ENCODE data around the gene MON2.

MON2 gene

GRCh38 chr12:62517887-62518286, 51.3 kb downstream of the MON2 start:
- Histone ChIP-seq H2AFZ (ENCODE audit: low read depth, low read length) (no peak overlapping the region), H2BK5ac (ENCODE audit: low read depth, low read length, poor library complexity, severe bottlenecking) (no peak overlapping the region), H3K4me3 (ENCODE audit: insufficient read depth in 1 of 2, low read depth in 1 of 2, low read length in 2 of 2) (no peak overlapping the region), H3K23ac (ENCODE audit: low read length in 2 of 2) (no peak overlapping the region), H3K9me3 (ENCODE audit: control insufficient read depth, low read length) (peaks cover 5% of the 10 kb centered on the region), H3K27ac (ENCODE audit: low read length, poor library complexity, severe bottlenecking) (no peak overlapping the region), H4K91ac (ENCODE audit: low read length) (no peak overlapping the region), H2BK120ac (ENCODE audit: low read depth, low read length) (no peak overlapping the region), H4K8ac (ENCODE audit: low read length) (no peak overlapping the region), H3K36me3 (ENCODE audit: control insufficient read depth in 1 of 2, insufficient read depth in 2 of 2, low read depth in 1 of 2, low read length in 2 of 2) (peaks cover 6 to 64% of the 10 kb centered on the region in 2 experiments), H2AK5ac (ENCODE audit: low read length, severe bottlenecking) (no peak overlapping the region), H3K4me2 (ENCODE audit: low read length, poor library complexity, severe bottlenecking) (no peak overlapping the region), H3K27me3 (ENCODE audit: control insufficient read depth in 1 of 2, insufficient read depth in 1 of 2, low read length in 2 of 2) (no peaks in the 10 kb centered on the region), H2BK15ac (ENCODE audit: low read depth, poor library complexity, severe bottlenecking) (no peak overlapping the region), H3K9ac (ENCODE audit: low read length) (no peak overlapping the region), H3K79me1 (replicated peaks; ENCODE audit: low read length, poor library complexity, severe bottlenecking) (peaks cover 10% of the 10 kb centered on the region), H2BK12ac (ENCODE audit: low read length in 2 of 2) (no peak overlapping the region), H3K4me1 (ENCODE audit: control insufficient read depth, insufficient read depth, low read depth, low read length) (no peaks in the 10 kb centered on the region), H3K18ac (ENCODE audit: low read depth in 1 of 2, low read length in 2 of 2) (no peak overlapping the region), H3K14ac (ENCODE audit: low read length in 2 of 2) (no peak overlapping the region), H3K4ac (ENCODE audit: low read depth in 1 of 2, low read length in 2 of 2) (no peak overlapping the region)
- no peak for DNase-seq
- WGBS, result 96% methylated on average over 1 of the region's 2 CpGs

GRCh38 chr12:62519043-62519442, 52.4 kb downstream of the MON2 start:
- H4K8ac ChIP-seq (ENCODE audit: low read length), result no peak overlapping the region
- no peak overlapping the region for H2AK5ac ChIP-seq (ENCODE audit: low read length, severe bottlenecking)
- H2AFZ ChIP-seq (ENCODE audit: low read depth, low read length), result no peak overlapping the region
- H2BK5ac ChIP-seq (ENCODE audit: low read depth, low read length, poor library complexity, severe bottlenecking), result no peak overlapping the region
- no peak overlapping the region for H3K23ac ChIP-seq (ENCODE audit: low read length in 2 of 2)
- no peak overlapping the region for H2BK15ac ChIP-seq (ENCODE audit: low read depth, poor library complexity, severe bottlenecking)
- 89% methylated on average over 3 of the region's 5 CpGs for WGBS
- H3K4me2 ChIP-seq (ENCODE audit: low read length, poor library complexity, severe bottlenecking), result no peak overlapping the region
- peaks cover 3 to 61% of the 10 kb centered on the region in 2 experiments for H3K36me3 ChIP-seq (ENCODE audit: control insufficient read depth in 1 of 2, insufficient read depth in 2 of 2, low read depth in 1 of 2, low read length in 2 of 2)
- no peaks in the 10 kb centered on the region for H3K27me3 ChIP-seq (ENCODE audit: control insufficient read depth in 1 of 2, insufficient read depth in 1 of 2, low read length in 2 of 2)
- no peak overlapping the region for H3K4ac ChIP-seq (ENCODE audit: low read depth in 1 of 2, low read length in 2 of 2)
- H3K79me1 ChIP-seq (replicated peaks; ENCODE audit: low read length, poor library complexity, severe bottlenecking), result peaks cover 8% of the 10 kb centered on the region
- no peak overlapping the region for H3K9ac ChIP-seq (ENCODE audit: low read length)
- H3K14ac ChIP-seq (ENCODE audit: low read length in 2 of 2), result no peak overlapping the region
- H2BK120ac ChIP-seq (ENCODE audit: low read depth, low read length), result no peak overlapping the region
- H3K27ac ChIP-seq (ENCODE audit: low read length, poor library complexity, severe bottlenecking), result no peak overlapping the region
- H3K18ac ChIP-seq (ENCODE audit: low read depth in 1 of 2, low read length in 2 of 2), result no peak overlapping the region
- peaks cover 4% of the 10 kb centered on the region for H3K9me3 ChIP-seq (ENCODE audit: control insufficient read depth, low read length)
- no peak overlapping the region for H3K4me3 ChIP-seq (ENCODE audit: insufficient read depth in 1 of 2, low read depth in 1 of 2, low read length in 2 of 2)
- no peak overlapping the region for H2BK12ac ChIP-seq (ENCODE audit: low read length in 2 of 2)
- no peaks in the 10 kb centered on the region for H3K4me1 ChIP-seq (ENCODE audit: control insufficient read depth, insufficient read depth, low read depth, low read length)
- no peak for DNase-seq
- no peak overlapping the region for H4K91ac ChIP-seq (ENCODE audit: low read length)

GRCh38 chr12:62520361-62520760, 53.7 kb downstream of the MON2 start:
- Histone ChIP-seq H3K27ac (ENCODE audit: low read length, poor library complexity, severe bottlenecking) (no peak overlapping the region), H2AFZ (ENCODE audit: low read depth, low read length) (no peak overlapping the region), H4K91ac (ENCODE audit: low read length) (no peak overlapping the region), H3K23ac (ENCODE audit: low read length in 2 of 2) (no peak overlapping the region), H3K14ac (ENCODE audit: low read length in 2 of 2) (no peak overlapping the region), H3K27me3 (ENCODE audit: control insufficient read depth in 1 of 2, insufficient read depth in 1 of 2, low read length in 2 of 2) (no peaks in the 10 kb centered on the region), H4K8ac (ENCODE audit: low read length) (no peak overlapping the region), H3K4me2 (ENCODE audit: low read length, poor library complexity, severe bottlenecking) (no peak overlapping the region), H2BK5ac (ENCODE audit: low read depth, low read length, poor library complexity, severe bottlenecking) (no peak overlapping the region), H3K9me3 (ENCODE audit: control insufficient read depth, low read length) (no peaks in the 10 kb centered on the region), H2AK5ac (ENCODE audit: low read length, severe bottlenecking) (no peak overlapping the region), H3K9ac (ENCODE audit: low read length) (no peak overlapping the region), H2BK12ac (ENCODE audit: low read length in 2 of 2) (no peak overlapping the region), H3K4me1 (ENCODE audit: control insufficient read depth, insufficient read depth, low read depth, low read length) (no peaks in the 10 kb centered on the region), H3K79me1 (replicated peaks; ENCODE audit: low read length, poor library complexity, severe bottlenecking) (peaks cover 5% of the 10 kb centered on the region), H2BK120ac (ENCODE audit: low read depth, low read length) (no peak overlapping the region), H3K4me3 (ENCODE audit: insufficient read depth in 1 of 2, low read depth in 1 of 2, low read length in 2 of 2) (no peak overlapping the region), H3K36me3 (ENCODE audit: control insufficient read depth in 1 of 2, insufficient read depth in 2 of 2, low read depth in 1 of 2, low read length in 2 of 2) (peaks cover 3 to 61% of the 10 kb centered on the region in 2 experiments), H3K4ac (ENCODE audit: low read depth in 1 of 2, low read length in 2 of 2) (no peak overlapping the region), H2BK15ac (ENCODE audit: low read depth, poor library complexity, severe bottlenecking) (no peak overlapping the region), H3K18ac (ENCODE audit: low read depth in 1 of 2, low read length in 2 of 2) (no peak overlapping the region)
- WGBS, result 89% methylated on average over 4 of the region's 5 CpGs
- DNase-seq, result no peak

GRCh38 chr12:62522984-62523383, 56.4 kb downstream of the MON2 start:
- Histone ChIP-seq H2BK12ac (ENCODE audit: low read length in 2 of 2) (no peak overlapping the region), H2AFZ (ENCODE audit: low read depth, low read length) (no peak overlapping the region), H2BK120ac (ENCODE audit: low read depth, low read length) (no peak overlapping the region), H3K4me3 (ENCODE audit: insufficient read depth in 1 of 2, low read depth in 1 of 2, low read length in 2 of 2) (no peak overlapping the region), H3K9ac (ENCODE audit: low read length) (no peak overlapping the region), H3K14ac (ENCODE audit: low read length in 2 of 2) (no peak overlapping the region), H3K79me1 (replicated peaks; ENCODE audit: low read length, poor library complexity, severe bottlenecking) (no peaks in the 10 kb centered on the region), H4K8ac (ENCODE audit: low read length) (no peak overlapping the region), H3K4me1 (ENCODE audit: control insufficient read depth, insufficient read depth, low read depth, low read length) (no peaks in the 10 kb centered on the region), H3K23ac (ENCODE audit: low read length in 2 of 2) (no peak overlapping the region), H2AK5ac (ENCODE audit: low read length, severe bottlenecking) (no peak overlapping the region), H3K36me3 (ENCODE audit: control insufficient read depth in 1 of 2, insufficient read depth in 2 of 2, low read depth in 1 of 2, low read length in 2 of 2) (peaks cover 3 to 72% of the 10 kb centered on the region in 2 experiments), H2BK5ac (ENCODE audit: low read depth, low read length, poor library complexity, severe bottlenecking) (no peak overlapping the region), H3K18ac (ENCODE audit: low read depth in 1 of 2, low read length in 2 of 2) (no peak overlapping the region), H3K4ac (ENCODE audit: low read depth in 1 of 2, low read length in 2 of 2) (no peak overlapping the region), H3K4me2 (ENCODE audit: low read length, poor library complexity, severe bottlenecking) (no peak overlapping the region), H2BK15ac (ENCODE audit: low read depth, poor library complexity, severe bottlenecking) (no peak overlapping the region), H4K91ac (ENCODE audit: low read length) (no peak overlapping the region), H3K9me3 (ENCODE audit: control insufficient read depth, low read length) (no peaks in the 10 kb centered on the region), H3K27me3 (ENCODE audit: control insufficient read depth in 1 of 2, insufficient read depth in 1 of 2, low read length in 2 of 2) (no peaks in the 10 kb centered on the region), H3K27ac (ENCODE audit: low read length, poor library complexity, severe bottlenecking) (no peak overlapping the region)
- no peak for DNase-seq
- 100% methylated on average over 2 of the region's 2 CpGs for WGBS

Measured in mesenchymal stem cell (in vitro differentiated cells and primary cell).